ENCODE measurements around the gene USP50. TPM values are rescaled to one million over a fixed set of nuclear protein-coding genes. Genes with fewer than 3 reads are reported as not detected.

USP50 gene
- total RNA-seq, 1 donor from 2014 or later: not detected

GRCh38 chr15:50523851-50524251 lies 22.6 kb downstream of the USP50 start:
- no peak overlapping the region for H3K4me2 ChIP-seq
- no peak overlapping the region for H3K4me3 Mint-ChIP-seq
- no peaks in the 10 kb centered on the region for H3K36me3 Mint-ChIP-seq
- H3K36me3 ChIP-seq: no peaks in the 10 kb centered on the region
- H3K27ac Mint-ChIP-seq: no peak overlapping the region
- H3K79me2 ChIP-seq (ENCODE audit: low read depth): no peaks in the 10 kb centered on the region
- no peak overlapping the region for H3K9ac ChIP-seq
- TF ChIP-seq EZH2 (IDR thresholded peaks at IDR 0.05) (no peak), EZH2phosphoT487 (IDR thresholded peaks at IDR 0.05) (no peak), CTCF (IDR thresholded peaks at IDR 0.05) (no peak)
- no peaks in the 10 kb centered on the region for H3K4me1 ChIP-seq
- H3K27me3 ChIP-seq: no peaks in the 10 kb centered on the region
- H4K20me1 ChIP-seq (ENCODE audit: low read depth): no peaks in the 10 kb centered on the region
- no peak overlapping the region for H2AFZ ChIP-seq (replicated peaks)
- DNase-seq (ENCODE audit: low spot score): no peak
- no peaks in the 10 kb centered on the region for H3F3A ChIP-seq (ENCODE audit: low read depth)
- H3K27ac ChIP-seq: no peak overlapping the region
- peaks cover 2% of the 10 kb centered on the region for H3K9me3 Mint-ChIP-seq
- no peaks in the 10 kb centered on the region for H3K4me1 Mint-ChIP-seq
- no peaks in the 10 kb centered on the region for H3K9me3 ChIP-seq (ENCODE audit: low read depth)
- H3K27me3 Mint-ChIP-seq (ENCODE audit: insufficient read depth, low read depth): peaks cover 3% of the 10 kb centered on the region
- H3K4me3 ChIP-seq: no peak overlapping the region

- Histone ChIP-seq H3F3A (ENCODE audit: low read depth) (no peaks in the 10 kb centered on the region), H2AFZ (replicated peaks) (no peak overlapping the region), H4K20me1 (ENCODE audit: low read depth) (no peaks in the 10 kb centered on the region), H3K9me3 (ENCODE audit: low read depth) (peaks cover 4% of the 10 kb centered on the region), H3K36me3 (no peaks in the 10 kb centered on the region), H3K4me1 (no peaks in the 10 kb centered on the region), H3K27me3 (no peaks in the 10 kb centered on the region), H3K79me2 (ENCODE audit: low read depth) (no peaks in the 10 kb centered on the region), H3K4me3 (no peak overlapping the region), H3K27ac (no peak overlapping the region), H3K9ac (no peak overlapping the region), H3K4me2 (no peak overlapping the region)
- TF ChIP-seq EZH2 (IDR thresholded peaks at IDR 0.05) (no peak), CTCF (IDR thresholded peaks at IDR 0.05) (no peak), EZH2phosphoT487 (IDR thresholded peaks at IDR 0.05) (no peak)
- no peak for DNase-seq (ENCODE audit: low spot score)
- H3K27me3 Mint-ChIP-seq (ENCODE audit: insufficient read depth, low read depth): peaks cover 3% of the 10 kb centered on the region
- H3K36me3 Mint-ChIP-seq: no peaks in the 10 kb centered on the region
- no peaks in the 10 kb centered on the region for H3K4me1 Mint-ChIP-seq
- no peak overlapping the region for H3K4me3 Mint-ChIP-seq
- H3K9me3 Mint-ChIP-seq: peaks cover 12% of the 10 kb centered on the region
- H3K27ac Mint-ChIP-seq: no peak overlapping the region
Observed at GRCh38 chr15:50519740-50520425, 26.6 kb downstream of the USP50 start.

GRCh38 chr15:50513001-50513400 lies 33.5 kb downstream of the USP50 start:
- no peaks in the 10 kb centered on the region for H3F3A ChIP-seq (ENCODE audit: low read depth)

More at GRCh38 chr15:50513001-50513400, 33.5 kb downstream of the USP50 start:
- no peaks in the 10 kb centered on the region for H3K4me1 ChIP-seq
- Mint-ChIP-seq H3K4me3 (no peak overlapping the region), H3K27ac (no peak overlapping the region), H3K27me3 (ENCODE audit: insufficient read depth, low read depth) (no peaks in the 10 kb centered on the region), H3K9me3 (peaks cover 7% of the 10 kb centered on the region), H3K36me3 (no peaks in the 10 kb centered on the region), H3K4me1 (no peaks in the 10 kb centered on the region)
- no peak for DNase-seq (ENCODE audit: low spot score)
- peaks cover 4% of the 10 kb centered on the region for H3K9me3 ChIP-seq (ENCODE audit: low read depth)
- H3K4me2 ChIP-seq: no peak overlapping the region
- no peak for TF ChIP-seq CTCF (IDR thresholded peaks at IDR 0.05)
- TF ChIP-seq EZH2phosphoT487 (IDR thresholded peaks at IDR 0.05): no peak
- TF ChIP-seq EZH2 (IDR thresholded peaks at IDR 0.05): no peak
- no peak overlapping the region for H3K27ac ChIP-seq
- no peaks in the 10 kb centered on the region for H3K36me3 ChIP-seq
- H4K20me1 ChIP-seq (ENCODE audit: low read depth): no peaks in the 10 kb centered on the region
- no peaks in the 10 kb centered on the region for H3K27me3 ChIP-seq
- no peaks in the 10 kb centered on the region for H3K79me2 ChIP-seq (ENCODE audit: low read depth)
- no peak overlapping the region for H2AFZ ChIP-seq (replicated peaks)
- H3K4me3 ChIP-seq: no peak overlapping the region
- no peak overlapping the region for H3K9ac ChIP-seq
